Sigmoid colon (tissue), 4 donors: ENCODE data around the gene CAPN8.

Experiments
- POLR2A ChIP-seq, 2 donors: fragments of 450-650 bp; IDR thresholded peaks; one replicate each; pipeline ENCODE4 v1.6.1; 2016; ENCODE audit warnings: antibody characterized with exemption in 2 of 2, mild to moderate bottlenecking in 2 of 2, moderate library complexity in 2 of 2
- POLR2AphosphoS5 ChIP-seq, 4 donors: sonication (generic); formaldehyde crosslinking; IDR thresholded peaks; one replicate each; pipeline ENCODE4 v1.6.1; 2017; ENCODE audit warnings: antibody characterized with exemption in 4 of 4
- TF ChIP-seq, protein P1 (sequence below), 4 experiments: fragments of 450-650 bp in 3 of 4; fragments of 200-600 bp in 1 of 4; IDR thresholded peaks; one replicate each; pipeline ENCODE4 v1.5.1; 2016 to 2019; ENCODE audit warnings: antibody characterized with exemption in 4 of 4, mild to moderate bottlenecking in 3 of 4, moderate library complexity in 2 of 4

DNA sequence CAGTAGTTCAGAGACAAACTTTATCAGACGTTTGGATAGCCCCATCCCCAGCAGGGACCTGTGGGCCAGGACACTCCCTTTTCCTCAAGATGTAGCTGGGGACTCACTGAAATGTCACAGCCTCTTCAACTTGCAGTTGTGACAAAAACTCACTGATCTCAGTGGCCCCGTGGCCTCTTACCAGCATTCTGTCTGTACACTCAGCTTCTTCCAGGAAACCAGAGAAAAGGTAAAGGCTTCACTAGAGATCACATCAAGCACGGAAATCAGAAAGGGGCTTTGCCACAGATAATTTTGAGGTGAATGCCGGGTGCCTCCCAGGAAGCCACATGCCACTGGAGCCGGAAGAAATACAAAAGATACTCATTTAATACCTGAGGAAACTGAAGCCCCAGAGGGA lies 150.1 kb downstream of the CAPN8 start:
- TF ChIP-seq, protein P1, sequence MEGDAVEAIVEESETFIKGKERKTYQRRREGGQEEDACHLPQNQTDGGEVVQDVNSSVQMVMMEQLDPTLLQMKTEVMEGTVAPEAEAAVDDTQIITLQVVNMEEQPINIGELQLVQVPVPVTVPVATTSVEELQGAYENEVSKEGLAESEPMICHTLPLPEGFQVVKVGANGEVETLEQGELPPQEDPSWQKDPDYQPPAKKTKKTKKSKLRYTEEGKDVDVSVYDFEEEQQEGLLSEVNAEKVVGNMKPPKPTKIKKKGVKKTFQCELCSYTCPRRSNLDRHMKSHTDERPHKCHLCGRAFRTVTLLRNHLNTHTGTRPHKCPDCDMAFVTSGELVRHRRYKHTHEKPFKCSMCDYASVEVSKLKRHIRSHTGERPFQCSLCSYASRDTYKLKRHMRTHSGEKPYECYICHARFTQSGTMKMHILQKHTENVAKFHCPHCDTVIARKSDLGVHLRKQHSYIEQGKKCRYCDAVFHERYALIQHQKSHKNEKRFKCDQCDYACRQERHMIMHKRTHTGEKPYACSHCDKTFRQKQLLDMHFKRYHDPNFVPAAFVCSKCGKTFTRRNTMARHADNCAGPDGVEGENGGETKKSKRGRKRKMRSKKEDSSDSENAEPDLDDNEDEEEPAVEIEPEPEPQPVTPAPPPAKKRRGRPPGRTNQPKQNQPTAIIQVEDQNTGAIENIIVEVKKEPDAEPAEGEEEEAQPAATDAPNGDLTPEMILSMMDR (IDR thresholded peaks at IDR 0.05), result no peak
- no peak for TF ChIP-seq POLR2AphosphoS5 (IDR thresholded peaks at IDR 0.05)
- TF ChIP-seq POLR2A (IDR thresholded peaks at IDR 0.05), result no peak
